Medulla oblongata (tissue), 1 donor: ENCODE measurements around the gene NCDN.
A peak's percentile ranks its signal among the peaks of the same experiment; 100 is the strongest.

ENCODE experiments used
- DNase-seq: peaks from one replicate; pipeline ENCODE4 v3.0.0-alpha.2; 2015; ENCODE audit errors: extremely low spot score

The NCDN gene

DNA sequence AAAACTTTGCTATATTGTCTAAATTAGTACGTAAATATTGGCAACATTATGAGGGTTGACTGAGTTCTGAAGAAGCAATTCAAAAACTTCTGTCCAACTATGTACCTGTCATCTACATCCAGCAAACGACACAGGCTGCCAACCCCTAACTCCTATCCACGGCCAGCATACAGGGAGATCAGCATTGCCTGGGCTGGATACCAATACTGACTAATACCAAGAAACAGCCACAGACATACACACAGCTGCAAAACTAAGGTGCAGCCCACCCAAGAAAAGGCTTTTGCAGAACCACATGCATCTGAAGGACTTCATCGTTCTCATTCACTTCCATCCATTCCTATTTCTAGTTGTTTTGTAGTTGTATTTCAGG is 2.4 kb upstream of the NCDN start:
- no peak for DNase-seq

DNA sequence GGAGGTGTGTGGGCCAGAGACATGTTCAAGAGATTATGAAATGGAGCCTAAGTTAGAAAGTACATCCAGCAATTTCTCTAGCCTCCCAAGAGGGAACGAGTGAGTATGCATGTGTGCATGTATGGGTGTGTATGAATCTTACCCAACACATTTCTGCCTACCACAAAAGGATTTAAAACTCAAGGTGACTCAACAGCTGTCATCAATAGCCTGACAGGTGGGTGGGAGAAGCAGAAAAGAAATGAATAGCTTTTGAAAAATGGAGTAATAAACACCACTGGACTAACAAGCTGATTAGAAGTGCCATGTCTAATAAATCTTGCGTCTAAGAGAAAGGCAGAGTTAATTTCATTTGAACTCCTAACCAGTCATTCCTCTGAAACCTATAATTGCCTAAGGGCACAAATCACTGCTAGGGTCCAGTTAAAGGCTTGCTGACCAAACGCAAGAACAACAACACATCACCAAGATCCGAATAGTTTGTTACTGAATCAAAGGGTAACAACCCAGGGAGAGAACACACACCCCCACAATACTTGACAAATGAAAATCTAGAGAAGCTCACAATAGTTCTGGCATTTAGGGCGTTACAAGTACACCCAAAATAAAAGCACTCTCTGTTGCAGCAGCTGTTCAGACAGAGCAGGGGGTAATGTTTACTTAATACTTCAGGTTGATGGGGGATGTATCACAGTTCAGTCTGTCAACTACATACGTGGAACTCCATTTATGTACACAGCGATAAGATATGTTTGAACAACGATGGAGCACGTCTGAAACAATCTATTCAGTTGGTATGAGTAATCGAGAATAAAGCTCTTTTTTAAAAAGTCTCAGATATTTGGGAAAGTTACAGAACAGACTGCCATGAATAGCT is 1.8 kb upstream of the NCDN start:
- DNase-seq = no peak

- DNase-seq = peak; percentile 30
These were observed 998 bp upstream of the NCDN start for GRCh38 chr1:35556484-35557117.

- DNase-seq = peak; percentile 92
These were observed 435 bp upstream of the NCDN start, which contains the start of gene KIAA0319L for GRCh38 chr1:35557118-35557610. Gene KIAA0319L (minus strand): TSS chr1:35557403. CDS start chr1:35554491, 2,912 bp downstream.

- DNase-seq = no peak
These were observed 1.0 kb downstream of the NCDN start for GRCh38 chr1:35558374-35559316.

DNA sequence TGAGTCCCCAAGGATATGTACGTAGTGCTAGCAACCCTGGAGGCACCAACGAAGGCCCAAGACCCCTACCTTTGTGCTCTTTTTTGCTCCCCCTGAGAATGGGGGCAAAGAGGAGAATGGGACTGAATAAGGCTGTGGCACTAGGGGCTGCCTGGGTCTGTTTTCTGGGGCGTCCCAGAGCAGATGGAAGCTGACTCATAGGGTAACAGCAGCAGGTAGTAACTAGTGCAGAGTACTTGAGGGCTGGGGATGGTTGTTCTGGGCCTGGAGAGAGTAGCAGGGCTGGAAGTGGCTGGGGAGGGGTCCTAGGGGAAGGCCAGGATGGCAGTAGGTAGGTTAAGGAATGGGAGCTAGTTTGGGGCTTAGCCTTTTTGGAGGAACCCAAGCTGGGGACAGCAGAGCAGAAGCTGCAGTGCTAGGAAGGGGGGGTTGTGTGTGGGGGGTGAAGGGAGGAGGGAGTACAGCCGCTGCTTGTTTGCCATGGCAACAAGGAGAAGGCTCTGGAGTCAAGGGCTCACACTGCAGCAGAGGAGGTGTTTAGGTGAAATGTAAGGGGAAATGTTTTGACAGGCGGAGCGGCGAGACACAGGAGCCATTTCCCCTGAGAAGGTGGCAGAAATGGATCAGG is 1.8 kb downstream of the NCDN start:
- DNase-seq = no peak

- peak; percentile 86 for DNase-seq
These were observed 2.9 kb downstream of the NCDN start for GRCh38 chr1:35560256-35561225.

- no peak for DNase-seq
These were observed 3.8 kb downstream of the NCDN start for GRCh38 chr1:35561297-35561971.

DNA sequence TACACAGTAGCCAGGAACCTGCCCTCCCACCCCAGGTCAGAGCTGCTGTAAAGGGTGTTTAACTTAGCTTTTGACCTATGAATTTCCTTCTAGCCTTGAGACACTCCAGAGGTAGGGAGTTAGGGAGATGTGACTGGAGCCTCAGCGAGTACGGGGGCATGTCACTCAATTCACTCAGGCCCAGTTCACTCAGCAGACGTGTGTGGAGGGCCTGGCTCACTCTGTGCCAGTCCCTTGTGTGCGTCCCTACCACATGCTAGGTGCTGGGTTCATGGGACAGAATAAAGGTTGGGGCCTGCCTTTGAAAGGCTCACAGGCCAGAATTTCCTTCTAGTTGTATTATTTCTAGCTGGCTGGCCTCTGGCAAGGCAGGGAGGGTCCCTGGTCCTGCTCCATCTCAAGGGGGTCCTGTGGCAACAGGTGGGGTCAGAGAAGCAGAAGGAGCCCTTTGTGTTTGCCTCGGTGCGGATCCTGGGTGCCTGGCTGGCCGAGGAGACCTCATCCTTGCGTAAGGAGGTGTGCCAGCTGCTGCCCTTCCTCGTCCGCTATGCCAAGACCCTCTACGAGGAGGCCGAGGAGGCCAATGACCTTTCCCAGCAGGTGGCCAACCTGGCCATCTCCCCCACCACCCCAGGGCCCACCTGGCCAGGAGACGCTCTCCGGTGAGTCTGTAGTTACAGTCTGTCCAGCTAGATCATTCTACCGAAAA is 4.5 kb downstream of the NCDN start:
- no peak for DNase-seq

DNA sequence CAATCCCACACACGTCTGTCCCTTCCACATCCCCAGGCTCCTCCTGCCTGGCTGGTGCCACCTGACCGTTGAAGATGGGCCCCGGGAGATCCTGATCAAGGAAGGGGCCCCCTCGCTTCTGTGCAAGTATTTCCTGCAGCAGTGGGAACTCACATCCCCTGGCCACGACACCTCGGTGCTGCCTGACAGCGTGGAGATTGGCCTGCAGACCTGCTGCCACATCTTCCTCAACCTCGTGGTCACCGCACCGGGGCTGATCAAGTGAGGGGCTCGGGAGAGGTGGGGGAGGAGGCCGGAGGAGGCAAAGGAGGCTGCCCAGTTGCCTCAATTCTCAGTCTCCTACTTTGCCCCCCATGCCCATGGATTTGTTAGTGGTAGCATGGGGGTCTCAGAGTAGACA is 5.6 kb downstream of the NCDN start:
- no peak for DNase-seq

- DNase-seq = peak; percentile 85
These were observed 6.7 kb downstream of the NCDN start for GRCh38 chr1:35564037-35564883.

DNA sequence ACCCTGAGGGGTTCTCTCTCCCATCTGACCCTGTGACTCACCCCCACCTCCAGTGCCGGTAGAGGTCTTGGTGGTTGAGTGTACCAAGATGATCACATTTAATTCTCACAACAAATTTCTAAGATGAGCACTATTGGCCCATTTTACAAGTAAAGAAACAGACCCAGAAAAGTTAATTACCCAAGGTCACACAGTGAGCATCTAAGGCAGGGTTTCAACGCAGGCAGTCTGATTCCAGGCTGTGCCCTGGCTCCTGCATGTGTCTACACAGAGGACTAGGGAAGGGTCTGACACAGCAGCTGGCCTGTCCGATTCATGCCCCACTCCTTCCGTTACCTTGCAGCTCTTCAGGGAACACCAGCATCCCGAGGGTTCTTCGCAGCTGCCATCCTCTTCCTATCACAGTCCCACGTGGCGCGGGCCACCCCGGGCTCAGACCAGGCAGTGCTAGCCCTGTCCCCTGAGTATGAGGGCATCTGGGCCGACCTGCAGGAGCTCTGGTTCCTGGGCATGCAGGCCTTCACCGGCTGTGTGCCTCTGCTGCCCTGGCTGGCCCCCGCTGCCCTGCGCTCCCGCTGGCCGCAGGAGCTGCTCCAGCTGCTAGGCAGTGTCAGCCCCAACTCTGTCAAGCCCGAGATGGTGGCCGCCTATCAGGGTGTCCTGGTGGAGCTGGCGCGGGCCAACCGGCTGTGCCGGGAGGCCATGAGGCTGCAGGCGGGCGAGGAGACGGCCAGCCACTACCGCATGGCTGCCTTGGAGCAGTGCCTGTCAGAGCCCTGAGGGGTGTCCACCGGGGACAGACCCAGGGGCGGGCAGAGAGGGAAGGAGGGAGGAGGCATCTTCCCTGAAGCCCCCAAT is 7.5 kb downstream of the NCDN start:
- DNase-seq = no peak

GRCh38 chr1:35565742-35566133 is 8.1 kb downstream of the NCDN start:
- no peak for DNase-seq

GRCh38 chr1:35567947-35568558 is 10.5 kb downstream of the NCDN start:
- no peak for DNase-seq

DNA sequence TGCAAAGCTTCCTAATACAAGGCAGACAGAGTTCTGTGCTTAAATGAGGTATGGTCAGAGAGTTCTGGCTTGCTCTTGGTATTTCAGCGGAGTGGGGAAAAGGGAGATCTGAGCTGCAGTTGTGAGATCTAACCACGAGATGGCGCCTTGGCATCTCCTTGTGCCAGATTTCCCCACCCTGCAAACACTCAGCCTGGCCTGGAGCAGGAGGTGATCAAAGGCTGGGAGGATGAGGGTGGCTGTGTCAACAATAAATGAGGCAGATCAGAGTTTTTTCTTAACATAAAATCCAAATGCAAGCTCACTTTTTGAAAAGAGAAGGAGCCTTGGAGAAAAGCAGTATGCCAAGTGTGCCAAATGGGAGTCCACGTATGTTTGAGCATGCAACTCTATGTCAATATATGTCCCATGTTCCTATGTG is 11.4 kb downstream of the NCDN start:
- DNase-seq = peak; percentile 89

- no peak for DNase-seq
These were observed 12.3 kb downstream of the NCDN start for GRCh38 chr1:35569936-35570335.
